Measurements from ENCODE around the gene HK1.
"Not testable (repeated sequence)": the region's sequence is repeated elsewhere in the genome, so short reads cannot be mapped to it uniquely, and the experiment has no call there.

HK1 gene

GRCh38 chr10:69333205-69333604 is 54.9 kb downstream of the HK1 start:
- DNase-seq (ENCODE audit: low read depth), result no peak
- H3K4me3 ChIP-seq (ENCODE audit: low read depth, low read length), result no peak overlapping the region
- TF ChIP-seq CTCF (IDR thresholded peaks at IDR 0.05; ENCODE audit: insufficient read depth, low read depth, low read length, missing control alignments), result no peak

- not testable (repeated sequence) for DNase-seq (ENCODE audit: low read depth); H3K4me3 ChIP-seq (ENCODE audit: low read depth, low read length)
Measured at GRCh38 chr10:69333865-69334301, 55.6 kb downstream of the HK1 start.

- no peak for TF ChIP-seq CTCF (IDR thresholded peaks at IDR 0.05; ENCODE audit: insufficient read depth, low read depth, low read length, missing control alignments)
- peak overlapping the region; percentile 22 for H3K4me3 ChIP-seq (ENCODE audit: low read depth, low read length)
- DNase-seq (ENCODE audit: low read depth), result peak; percentile 31
Measured at GRCh38 chr10:69334302-69335062, 56.2 kb downstream of the HK1 start.

- H3K4me3 ChIP-seq (ENCODE audit: low read depth, low read length), result peak overlapping the region; percentile 22
- TF ChIP-seq CTCF (IDR thresholded peaks at IDR 0.05; ENCODE audit: insufficient read depth, low read depth, low read length, missing control alignments), result no peak
- peak; percentile 46 for DNase-seq (ENCODE audit: low read depth)
Measured at GRCh38 chr10:69335063-69335587, 56.8 kb downstream of the HK1 start.

- no peak for DNase-seq (ENCODE audit: low read depth)
- no peak for TF ChIP-seq CTCF (IDR thresholded peaks at IDR 0.05; ENCODE audit: insufficient read depth, low read depth, low read length, missing control alignments)
- H3K4me3 ChIP-seq (ENCODE audit: low read depth, low read length), result 0 out of 2 replicates have a peak overlapping the region, but pooled peaks have one; percentile 22
Measured at GRCh38 chr10:69335613-69336012, 57.3 kb downstream of the HK1 start.

GRCh38 chr10:69336952-69337295 is 58.6 kb downstream of the HK1 start:
- no peak for TF ChIP-seq CTCF (IDR thresholded peaks at IDR 0.05; ENCODE audit: insufficient read depth, low read depth, low read length, missing control alignments)
- DNase-seq (ENCODE audit: low read depth), result no peak
- H3K4me3 ChIP-seq (ENCODE audit: low read depth, low read length), result no peak overlapping the region

GRCh38 chr10:69337296-69338132 is 59.2 kb downstream of the HK1 start:
- no peak for TF ChIP-seq CTCF (IDR thresholded peaks at IDR 0.05; ENCODE audit: insufficient read depth, low read depth, low read length, missing control alignments)
- no peak overlapping the region for H3K4me3 ChIP-seq (ENCODE audit: low read depth, low read length)
- no peak for DNase-seq (ENCODE audit: low read depth)

Data from GM12865 (cell line).